Suprapubic skin (tissue), 3 donors: ENCODE data around the gene DDX19B.

Source experiments
- CTCF ChIP-seq, 2 donors: fragments of 200-600 bp in 1 of 2; fragments of 450-650 bp in 1 of 2; sonication (generic) in 1 of 2; IDR thresholded peaks; one replicate each; pipeline ENCODE4 v1.5.1; 2016 to 2019; ENCODE audit warnings: antibody characterized with exemption in 2 of 2, mild to moderate bottlenecking in 1 of 2, moderate library complexity in 1 of 2
- POLR2AphosphoS5 ChIP-seq, 3 donors: sonication (generic); formaldehyde crosslinking; IDR thresholded peaks; one replicate each; pipeline ENCODE4 v1.6.1; 2017; ENCODE audit warnings: antibody characterized with exemption in 3 of 3

DNA sequence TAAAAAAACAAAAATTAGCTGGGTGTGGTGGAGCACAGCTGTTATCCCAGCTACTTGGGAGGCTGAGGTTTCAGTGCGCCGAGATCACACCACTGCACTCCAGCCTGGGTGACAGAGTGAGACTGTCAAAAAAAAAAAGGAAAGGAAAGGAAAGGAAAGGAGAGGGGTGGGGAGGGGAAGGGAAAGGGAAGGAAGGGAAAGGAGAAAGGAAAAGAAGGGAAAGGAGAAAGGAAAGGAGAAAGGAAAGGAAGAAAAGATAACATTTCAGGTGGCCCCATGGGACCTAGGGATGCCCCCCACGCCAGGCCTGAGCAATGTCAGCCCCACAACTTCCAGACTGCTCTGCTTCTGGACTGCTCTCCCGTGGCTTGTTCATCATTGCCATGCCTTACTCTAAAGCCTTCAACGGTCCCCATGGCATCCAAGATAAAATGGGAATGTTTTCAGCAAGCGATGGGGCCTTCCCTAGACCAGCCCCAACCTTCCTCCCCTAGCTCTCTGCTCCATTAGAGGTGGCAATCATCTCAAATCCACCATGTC, 84.5 kb downstream of the DDX19B start:
- no peak for TF ChIP-seq CTCF (IDR thresholded peaks at IDR 0.05)
- TF ChIP-seq POLR2AphosphoS5 (IDR thresholded peaks at IDR 0.05): no peak
